ENCODE data around the gene RAB34. TPM values are rescaled to one million over a fixed set of nuclear protein-coding genes. Genes with fewer than 3 reads are reported as not detected.

Gene RAB34
- polyA plus RNA-seq, 2 of the 4 experiments (the other 2 are of a cell fraction), result 211 to 288 TPM

- TF ChIP-seq FOSL2 (IDR thresholded peaks at IDR 0.05) (no peak), FOSL2 (CRISPR knock-in tag; IDR thresholded peaks at IDR 0.05) (no peak), TFCP2L1 (CRISPR knock-in tag; IDR thresholded peaks at IDR 0.05) (no peak), ESRRA (IDR thresholded peaks at IDR 0.05; ENCODE audit: borderline replicate concordance, low read length) (no peak), ZFP36 (IDR thresholded peaks at IDR 0.05; ENCODE audit: borderline replicate concordance, partially characterized antibody) (no peak), NFE2L2 (conservative IDR thresholded peaks at IDR 0.05; ENCODE audit: low read length) (no peak), REST (IDR thresholded peaks at IDR 0.05) (no peak), GATA3 (IDR thresholded peaks at IDR 0.05; ENCODE audit: borderline replicate concordance) (no peak), RARB (CRISPR knock-in tag; IDR thresholded peaks at IDR 0.05) (no peak), HOXA7 (CRISPR knock-in tag; IDR thresholded peaks at IDR 0.05) (no peak), ZC3H11A (IDR thresholded peaks at IDR 0.05) (no peak), BHLHE40 (IDR thresholded peaks at IDR 0.05; ENCODE audit: low read depth, low read length) (no peak), CEBPB (IDR thresholded peaks at IDR 0.05) (no peak), POLR2AphosphoS2 (conservative IDR thresholded peaks at IDR 0.05; ENCODE audit: low read length) (no peak), NPAS2 (CRISPR knock-in tag; IDR thresholded peaks at IDR 0.05; ENCODE audit: borderline replicate concordance) (no peak)
- ChIA-PET CTCF (interaction anchor here (1.5 to 17.6 kb wide), 5 partner anchors 11 to 71 kb away, joined by 4 to 335 read pairs (median 31); partner anchors contain the start of genes BLTP2, SDF2, SUPT6H and TLCD1), POLR2A (interaction anchor here (1.3 kb wide), 1 partner anchor 10 kb away, joined by 3 read pairs; no protein-coding TSS in a partner anchor)
- DNase-seq (ENCODE audit: low read depth in 1 of 2, low spot score in 1 of 2), result no peak
- peaks cover 29% of the 10 kb centered on the region for H3K4me1 ChIP-seq
- no peak overlapping the region for H3K4me3 ChIP-seq
- ATAC-seq, result no peak
- 0 out of 6 replicates have a peak overlapping the region, but pooled peaks of 1 of the 2 experiments have one; percentile 96 for H3K27ac ChIP-seq
- no peak for FAIRE-seq
- no peaks in the 10 kb centered on the region for H3K9me3 ChIP-seq
- 93% methylated on average over 2 of the region's 2 CpGs for WGBS (ENCODE audit: missing lambda C conversion rate)
- peak overlapping the region; percentile 90; the same call in 2 of the 3 replicates for H3K4me2 ChIP-seq
These were observed 2.5 kb downstream of the RAB34 start for GRCh38 chr17:28715217-28715616.

GRCh38 chr17:28714281-28714680, 3.4 kb downstream of the RAB34 start:
- Histone ChIP-seq H3K4me3 (no peak overlapping the region), H3K9me3 (no peaks in the 10 kb centered on the region), H3K4me1 (peaks cover 32% of the 10 kb centered on the region), H3K27ac (no peak overlapping the region), H3K4me2 (no peak overlapping the region)
- 69% methylated on average over 3 of the region's 3 CpGs for WGBS (ENCODE audit: missing lambda C conversion rate)
- TF ChIP-seq JUN (IDR thresholded peaks at IDR 0.05), result peak in 1 of 2 experiments; percentile 32; a peak in 1 of 5 replicates
- peak; percentile 33; the same call in 1 of the 3 replicates for TF ChIP-seq CTCF (IDR thresholded peaks at IDR 0.05)
- TF ChIP-seq BCL3 (IDR thresholded peaks at IDR 0.05), result no peak
- peak in 1 of 2 experiments; percentile 41; a peak in 1 of 5 replicates for TF ChIP-seq RAD21 (conservative IDR thresholded peaks at IDR 0.05 in 1 of 2, IDR thresholded peaks at IDR 0.05 in 1 of 2)
- TF ChIP-seq PBX3 (IDR thresholded peaks at IDR 0.05), result no peak
- TF ChIP-seq KDM1A (IDR thresholded peaks at IDR 0.05; ENCODE audit: low read depth), result peak; percentile 82
- ChIA-PET CTCF (interaction anchor here (1.5 to 17.6 kb wide), 4 partner anchors 12 to 70 kb away, joined by 4 to 335 read pairs (median 48); partner anchors contain the start of genes BLTP2, SDF2, SUPT6H and TLCD1), POLR2A (no interaction called here)
- no peak for FAIRE-seq
- DNase-seq (ENCODE audit: low read depth in 1 of 2, low spot score in 1 of 2), result peak in 1 of 2 experiments; percentile 46
- ATAC-seq, result no peak

All from A549 (cell line).